Measurements from ENCODE around the gene ZNF816.
"Not testable (repeated sequence)": the region's sequence is repeated elsewhere in the genome, so short reads cannot be mapped to it uniquely, and the experiment has no call there.

The ZNF816 gene

DNA sequence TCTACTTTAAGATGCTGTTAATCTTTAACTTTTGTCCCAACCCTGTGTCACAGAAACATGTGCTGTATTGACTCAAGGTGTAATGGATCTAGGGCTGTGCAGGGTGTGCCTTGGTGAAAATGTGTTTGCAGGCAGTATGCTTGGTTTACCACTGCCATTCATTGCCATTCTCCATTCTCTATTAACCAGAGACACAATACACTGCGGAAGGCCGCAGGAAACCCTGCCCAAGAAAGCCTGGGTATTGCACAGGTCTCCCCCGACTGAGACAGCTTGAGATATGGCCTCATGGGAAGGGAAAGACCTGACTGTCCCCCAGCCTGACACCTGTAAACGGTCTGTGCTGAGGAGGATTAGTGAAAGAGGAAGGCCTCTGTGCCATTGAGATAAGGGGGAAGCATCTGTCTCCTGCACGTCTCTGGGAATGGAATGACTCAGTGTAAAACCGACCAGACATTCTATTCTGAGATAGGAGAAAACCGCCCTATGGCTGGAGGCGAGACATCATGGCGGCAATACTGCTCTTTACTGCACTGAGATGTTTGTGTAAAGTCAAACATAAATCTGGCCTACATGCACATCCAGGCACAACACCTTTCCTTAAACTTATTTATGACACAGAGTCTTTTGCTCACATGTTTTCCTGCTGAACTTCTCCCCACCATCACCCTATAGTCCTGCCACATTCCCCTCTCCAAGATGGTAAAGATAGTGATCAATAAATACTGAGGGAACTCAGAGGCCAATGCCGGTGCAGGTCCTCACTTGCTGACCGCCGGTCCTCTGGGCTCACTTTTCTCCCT lies 26.3 kb downstream of the ZNF816 start:
- DNase-seq (ENCODE audit: low read depth in 4 of 4, low spot score in 1 of 4) = no peak

DNA sequence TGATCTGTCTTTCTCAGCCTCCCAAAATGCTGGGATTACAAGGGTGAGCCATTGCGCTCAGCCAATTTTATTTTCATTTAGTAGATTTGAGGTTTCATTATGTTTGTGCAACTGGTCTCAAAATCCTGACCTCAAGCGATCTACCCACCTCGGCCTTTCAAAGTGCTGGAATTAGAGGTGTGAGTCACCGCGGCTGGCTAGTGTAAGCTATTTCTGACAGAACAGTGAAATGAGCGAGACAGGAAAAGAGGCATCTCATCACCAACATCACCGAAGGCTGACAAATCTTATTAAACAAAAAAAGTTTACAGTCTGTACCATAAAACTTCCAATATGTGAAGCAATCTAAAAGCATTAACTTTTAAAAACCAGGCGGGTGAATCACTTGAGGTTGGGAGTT lies 27.2 kb downstream of the ZNF816 start:
- DNase-seq (ENCODE audit: low read depth in 4 of 4, low spot score in 1 of 4) = no peak

DNA sequence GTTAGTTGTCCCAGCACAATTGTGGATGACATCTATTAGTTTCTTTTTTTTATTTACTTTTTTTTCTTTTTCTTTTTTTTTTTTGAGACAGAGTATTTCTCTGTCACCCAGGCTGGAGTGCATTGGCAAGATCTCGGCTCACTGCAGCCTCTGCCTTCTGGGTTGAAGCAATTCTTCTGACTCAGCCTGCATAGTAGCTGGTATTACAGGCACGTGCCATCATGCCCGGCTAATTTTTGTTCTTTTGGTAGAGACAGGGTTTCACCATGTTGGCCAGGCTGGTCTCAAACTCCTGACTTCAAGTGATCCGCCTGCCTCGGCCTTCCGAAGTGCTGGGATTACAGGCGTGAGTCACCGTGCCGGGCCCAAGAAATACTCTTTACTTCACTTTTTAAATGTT lies 38.0 kb downstream of the ZNF816 start:
- not testable (repeated sequence) for DNase-seq (ENCODE audit: low read depth in 4 of 4, low spot score in 1 of 4)

DNA sequence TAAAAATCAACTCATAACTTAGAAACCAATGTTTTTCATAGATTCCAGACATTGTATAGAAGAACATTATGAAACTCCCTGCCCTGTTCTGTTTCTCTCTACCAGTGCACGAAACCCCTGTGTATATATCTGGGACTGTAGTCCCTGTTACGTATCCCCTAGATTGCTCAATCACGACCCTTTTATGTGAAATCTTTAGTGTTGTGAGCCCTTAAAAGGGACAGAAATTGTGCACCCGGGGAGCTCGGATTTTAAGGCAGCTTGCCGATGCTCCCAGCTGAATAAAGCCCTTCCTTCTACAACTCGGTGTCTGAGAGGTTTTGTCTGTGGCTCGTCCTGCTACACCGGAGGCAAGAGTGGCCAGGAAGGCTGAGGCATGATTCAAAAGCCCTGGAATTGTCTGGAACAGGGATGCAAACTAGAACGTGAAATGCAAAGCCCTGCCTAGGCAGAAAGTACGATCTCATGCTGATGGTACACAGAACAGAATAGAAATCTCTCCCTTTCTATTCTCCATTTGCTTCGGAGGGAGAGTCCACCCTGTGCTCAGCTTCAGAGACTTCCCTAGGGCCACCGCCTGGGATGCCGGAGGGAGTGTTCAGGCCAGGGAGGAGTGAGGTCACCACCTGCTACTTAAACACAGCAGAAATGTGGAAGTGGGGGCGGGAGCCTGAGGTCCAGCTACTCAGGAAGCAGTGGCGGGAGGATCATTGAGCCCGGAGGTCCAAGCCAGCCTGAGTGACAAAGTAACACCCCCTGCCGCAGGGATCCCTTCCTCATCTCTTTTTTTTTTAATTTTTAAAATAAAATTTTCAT lies 38.7 kb downstream of the ZNF816 start:
- no peak for DNase-seq (ENCODE audit: low read depth in 4 of 4, low spot score in 1 of 4)

DNA sequence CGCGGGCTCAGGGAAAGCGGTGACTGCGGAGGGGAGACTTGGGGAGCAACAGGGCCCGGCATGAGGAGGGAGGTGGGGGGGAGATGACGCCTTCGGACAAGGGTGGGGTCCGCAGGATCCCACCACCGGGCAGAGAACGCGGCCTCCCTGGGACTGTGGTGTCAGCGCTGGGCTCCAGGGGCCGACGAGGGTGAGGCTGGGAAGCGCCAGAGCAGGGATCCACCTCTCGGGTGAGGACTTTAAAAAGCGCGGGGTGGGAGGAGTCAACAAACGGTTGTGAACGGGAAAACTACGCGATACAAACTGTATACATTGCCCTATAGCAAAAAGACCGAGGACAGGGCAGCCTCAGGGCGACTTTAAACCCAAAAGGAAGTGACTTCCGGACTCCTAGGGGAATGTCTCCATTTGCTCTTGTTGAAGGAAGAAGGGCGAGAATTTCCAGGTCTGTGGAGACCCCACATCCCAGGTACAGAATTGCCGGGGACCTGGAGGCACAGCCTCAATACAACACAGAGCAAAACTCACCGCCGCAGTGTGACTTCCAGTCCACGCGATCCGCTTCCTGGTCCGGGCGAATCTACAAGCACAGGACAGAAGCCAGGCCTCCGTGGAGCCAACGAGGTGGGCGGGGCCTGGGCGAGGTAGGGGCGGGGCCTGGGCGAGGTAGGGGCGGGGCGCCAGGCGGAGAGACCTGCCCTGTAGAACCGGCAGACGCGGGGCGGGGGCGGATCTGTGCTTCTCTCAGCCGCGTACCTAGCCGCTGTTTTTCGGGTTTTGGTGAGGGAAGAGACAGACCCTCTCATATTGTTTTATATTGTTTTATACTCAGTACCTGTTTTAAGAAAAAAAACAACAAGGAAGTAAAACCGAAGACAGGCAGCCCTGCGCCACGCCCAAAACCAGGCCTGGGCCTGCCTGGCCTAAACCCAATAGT lies 39.6 kb downstream of the ZNF816 start, which contains the start of gene ZNF888:
Gene ZNF888 (minus strand): TSS at position 588 of the 937 bp plus-strand sequence. CDS start 5,555 bp downstream, outside the sequence.
- DNase-seq (ENCODE audit: low read depth in 4 of 4, low spot score in 1 of 4) = peak; percentile 45 to 72 (median 70)

DNA sequence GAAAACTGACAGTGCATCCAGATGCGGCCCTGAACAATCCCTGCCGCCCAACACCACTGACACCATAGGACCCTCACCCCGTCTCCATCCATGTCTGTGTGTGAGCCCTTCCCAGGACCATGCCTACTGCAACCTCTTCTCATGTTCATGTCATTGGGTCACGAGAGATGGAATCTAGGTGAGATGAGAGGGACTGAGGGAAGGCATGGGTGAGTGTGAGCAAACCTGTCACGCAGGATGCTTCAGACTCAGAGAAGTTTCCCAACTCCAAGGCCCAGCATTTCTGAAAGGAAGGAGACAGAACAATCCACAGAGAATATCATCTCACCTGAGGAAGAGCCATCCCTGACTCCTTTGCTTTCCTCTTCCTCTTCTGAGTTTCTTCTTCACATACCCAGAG lies 45.1 kb downstream of the ZNF816 start:
- no peak for DNase-seq (ENCODE audit: low read depth in 4 of 4, low spot score in 1 of 4)

DNA sequence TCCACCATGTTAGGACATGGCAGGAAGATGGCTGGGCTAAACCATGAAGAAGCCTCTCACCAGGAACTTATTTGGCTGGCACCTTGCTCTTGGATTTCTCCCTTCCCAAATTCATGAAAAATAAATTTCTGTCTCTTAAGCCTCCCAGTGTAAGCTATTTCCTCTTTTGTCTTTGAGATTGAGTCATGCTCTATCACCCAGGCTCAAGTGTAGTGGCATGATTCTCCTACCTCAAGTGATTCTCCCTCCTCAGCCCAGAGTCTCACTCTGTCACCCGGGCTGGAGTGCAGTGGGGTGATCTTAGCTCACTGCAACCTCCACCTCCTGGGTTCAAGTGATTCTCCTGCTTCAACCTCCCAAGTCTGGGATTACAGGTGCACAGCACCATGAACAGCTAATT lies 52.0 kb downstream of the ZNF816 start:
- DNase-seq (ENCODE audit: low read depth in 4 of 4, low spot score in 1 of 4) = no peak

DNA sequence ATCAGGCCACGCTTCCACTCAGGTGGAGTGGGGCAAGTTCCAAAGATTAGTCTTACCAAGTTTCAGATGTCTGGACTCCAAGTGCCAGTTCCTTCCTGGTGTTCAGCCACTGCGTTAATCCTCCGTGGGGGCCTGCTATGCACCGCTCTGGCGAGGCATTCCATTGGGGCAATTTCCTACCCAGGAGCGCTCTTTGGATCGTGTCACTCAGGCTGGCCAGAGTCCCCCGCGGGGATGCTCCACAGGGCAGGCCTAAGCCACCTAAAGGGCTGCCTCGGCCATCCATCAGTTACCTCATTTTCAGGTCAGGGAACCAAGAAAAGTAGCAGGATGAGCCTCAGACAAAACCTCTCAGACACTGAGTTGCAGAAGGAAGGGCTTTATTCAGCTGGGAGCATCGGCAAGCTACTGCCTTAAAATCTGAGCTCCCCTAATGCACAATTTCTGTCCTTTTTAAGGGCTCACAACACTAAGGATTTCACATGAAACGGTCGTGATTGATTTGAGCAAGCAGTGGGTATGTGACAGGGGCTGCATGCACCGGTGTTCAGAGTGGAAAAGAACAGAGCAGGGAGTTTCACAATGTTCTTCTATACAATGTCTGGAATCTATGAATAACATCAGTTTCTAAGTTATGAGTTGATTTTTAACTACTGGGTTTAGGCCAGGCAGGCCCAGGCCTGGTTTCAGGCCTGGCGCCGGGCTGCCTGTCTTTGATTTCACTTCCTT lies 58.5 kb downstream of the ZNF816 start:
- DNase-seq (ENCODE audit: low read depth in 4 of 4, low spot score in 1 of 4) = not testable (repeated sequence)

DNA sequence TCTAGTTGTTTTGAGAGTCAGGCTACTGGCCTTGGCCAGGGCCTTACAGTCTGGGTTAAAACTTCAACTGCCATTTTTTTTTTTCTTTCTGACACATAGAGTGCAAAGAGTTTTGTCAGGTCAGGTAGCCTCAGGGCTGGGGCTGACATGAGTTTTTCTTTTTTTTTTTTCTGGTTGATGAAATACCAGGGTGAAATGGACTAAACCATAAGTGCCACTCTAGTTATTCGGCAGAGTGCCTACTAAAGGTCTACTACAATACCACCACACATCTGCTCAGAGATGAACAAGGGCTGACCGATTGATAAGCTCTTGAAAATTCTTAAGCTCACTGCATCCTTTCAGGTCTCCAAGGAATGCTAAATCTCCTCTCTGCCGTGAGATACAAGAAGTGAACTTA lies 60.8 kb downstream of the ZNF816 start:
- DNase-seq (ENCODE audit: low read depth in 4 of 4, low spot score in 1 of 4) = no peak

Data from stimulated activated CD4-positive, alpha-beta T cell treated with anti-CD3 and anti-CD28 coated beads, Interleukin-1b, Interleukin-23, amount 100 ng/mL, for 24 hours (primary cell).